ENCODE results near the gene LCP2.

GRCh38 chr5:170277867-170278281 lies 19.7 kb downstream of the LCP2 start:
- TF ChIP-seq CTCF (IDR thresholded peaks at IDR 0.05) (no peak), POLR2A (IDR thresholded peaks at IDR 0.05) (no peak)

Data from lower leg skin (tissue), 3 donors.